ENCODE data around the gene CAMK4. TPM values are rescaled to one million over a fixed set of nuclear protein-coding genes. Genes with fewer than 3 reads are reported as not detected.

Gene CAMK4
- total and polyA plus RNA-seq, 2 of the 8 experiments (the other 6 are each of a cell fraction or from before 2014, with no cell fraction given), result 1.8 to 8.3 TPM

DNA sequence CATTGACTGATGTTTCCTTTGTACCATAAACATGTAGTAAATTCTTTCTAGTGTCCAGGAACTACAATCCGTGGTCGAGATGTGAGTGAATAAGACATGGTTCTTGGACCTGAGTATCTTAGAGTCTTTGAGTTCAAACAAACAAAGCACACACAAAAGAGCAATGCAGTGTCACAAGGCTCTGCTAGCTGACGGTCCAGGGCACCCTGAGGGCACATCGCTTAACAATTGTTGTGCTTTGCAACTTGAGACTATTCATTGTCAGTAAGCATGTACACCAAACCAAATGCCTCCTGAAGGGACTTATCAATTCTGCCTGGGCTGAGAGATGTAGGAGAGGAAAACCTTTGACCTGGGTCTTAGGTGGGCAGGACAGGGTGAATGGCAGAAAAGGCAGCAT, 84.8 kb downstream of the CAMK4 start:
- POLR2A ChIA-PET (ENCODE audit: partially characterized antibody), result interaction anchor here (0.6 kb wide), 1 partner anchor 715 kb away, joined by 3 read pairs; no protein-coding TSS in a partner anchor
- CTCF ChIA-PET (ENCODE audit: partially characterized antibody), result no interaction called here
- Histone ChIP-seq H3K23me2 (ENCODE audit: low read depth, low read length) (no peaks in the 10 kb centered on the region), H3K9ac (replicated peaks in 1 of 4; ENCODE audit: extremely low read depth in 1 of 4, low read depth in 3 of 4, low read length in 3 of 4) (no peak overlapping the region), H3K4me1 (replicated peaks in 1 of 4; ENCODE audit: control insufficient read depth in 3 of 4, insufficient read depth in 4 of 4, low read length in 3 of 4) (peaks cover 2 to 10% (median 6%) of the 10 kb centered on the region in 4 experiments; a peak in 3 of 7 replicates), H3K14ac (ENCODE audit: insufficient read length) (no peak overlapping the region), H2BK5ac (ENCODE audit: low read depth, low read length) (no peak overlapping the region), H4K91ac (replicated peaks; ENCODE audit: insufficient read length, low read length) (no peak overlapping the region), H2BK20ac (ENCODE audit: low read length) (no peak overlapping the region), H3K79me1 (ENCODE audit: low read depth, low read length) (no peaks in the 10 kb centered on the region), H3K18ac (ENCODE audit: extremely low read depth, low read length) (no peak overlapping the region), H2BK12ac (ENCODE audit: low read depth, low read length) (no peak overlapping the region), H2BK15ac (ENCODE audit: low read length) (no peak overlapping the region), H3K79me2 (ENCODE audit: control insufficient read depth in 1 of 2, insufficient read depth in 2 of 2, low read length in 2 of 2) (no peaks in the 10 kb centered on the region), H3K27ac (ENCODE audit: low read depth, low read length) (no peak overlapping the region), H3K9me3 (ENCODE audit: insufficient read depth in 2 of 2, low read depth in 1 of 2, low read length in 1 of 2) (no peaks in the 10 kb centered on the region), H2AK5ac (ENCODE audit: low read depth, low read length) (no peak overlapping the region), H4K5ac (ENCODE audit: insufficient read length, low read depth, low read length) (no peak overlapping the region), H3K56ac (replicated peaks; ENCODE audit: insufficient read length, low read depth, low read length) (no peak overlapping the region), H4K20me1 (replicated peaks in 1 of 2; ENCODE audit: control insufficient read depth in 1 of 2, insufficient read depth in 2 of 2, low read length in 2 of 2) (no peaks in the 10 kb centered on the region), H2BK120ac (replicated peaks; ENCODE audit: low read depth, low read length) (no peak overlapping the region), H3K4me3 (ENCODE audit: extremely low read depth in 1 of 4, insufficient read depth in 2 of 4, low read depth in 3 of 4, low read length in 4 of 4) (no peak overlapping the region), H3K36me3 (ENCODE audit: control insufficient read depth in 2 of 4, insufficient read depth in 4 of 4, low read length in 3 of 4) (no peaks in the 10 kb centered on the region), H4K8ac (ENCODE audit: extremely low read depth, insufficient read depth, low read length) (no peak overlapping the region), H3K4ac (replicated peaks; ENCODE audit: insufficient read length, low read depth, low read length) (no peak overlapping the region), H3K23ac (ENCODE audit: insufficient read length) (no peak overlapping the region), H3K27me3 (replicated peaks in 1 of 4; ENCODE audit: control insufficient read depth in 3 of 4, extremely low read depth in 1 of 4, insufficient read depth in 3 of 4, low read length in 3 of 4) (no peaks in the 10 kb centered on the region), H2AFZ (ENCODE audit: low read length) (0 out of 2 replicates have a peak overlapping the region, but pooled peaks have one; percentile 3), H3K4me2 (ENCODE audit: insufficient read depth in 1 of 2, low read depth in 2 of 2, low read length in 2 of 2) (peak overlapping the region; percentile 5 to 36; a peak in 2 of 4 replicates)
- 63% methylated on average over 4 of the region's 4 CpGs; no CpG with 5 or more reads in 1 of the 2 experiments for WGBS, 2 experiments (ENCODE audit: extremely low coverage in 1 of 2, insufficient coverage in 1 of 2, insufficient read length in 1 of 2, insufficient replicate concordance in 2 of 2, low coverage in 1 of 2, low lambda C conversion rate in 2 of 2, missing lambda C conversion rate in 1 of 2)
- FAIRE-seq (peak; percentile 79), DNase-seq (ENCODE audit: low read depth in 1 of 2, low spot score in 2 of 2) (peak; percentile 45 to 49)
- no peak for TF ChIP-seq NANOG (IDR thresholded peaks at IDR 0.05; ENCODE audit: insufficient read depth, low read depth, low read length, poor library complexity, severe bottlenecking)
- no peak for TF ChIP-seq BRCA1 (IDR thresholded peaks at IDR 0.05; ENCODE audit: low read depth, low read length)
- no peak for TF ChIP-seq CTBP2 (IDR thresholded peaks at IDR 0.05; ENCODE audit: borderline replicate concordance, insufficient read depth, insufficient read length, low read length)
- TF ChIP-seq ZNF274 (IDR thresholded peaks at IDR 0.05; ENCODE audit: borderline replicate concordance, extremely low read depth, low read length), result no peak

Data from H1 (cell line).